SK-N-SH (cell line): ENCODE measurements around the gene MYH7B. TPM values are rescaled to one million over a fixed set of nuclear protein-coding genes. Genes with fewer than 3 reads are reported as not detected.

Experiments
- CTCF ChIA-PET: fragments of 300-600, 350-600 bp; formaldehyde crosslinking; extraction: SDS; loops from one replicate; lab custom pipeline; 2021; lab: Yijun Ruan, JAX
- POLR2A ChIA-PET: fragments of 350-600 bp; sonication (Branson Sonifier 250); formaldehyde crosslinking; extraction: SDS; loops from one replicate; lab custom pipeline; 2020; ENCODE audit warnings: antibody characterized with exemption, inconsistent platforms; lab: Yijun Ruan, JAX
- DNase-seq: peaks from one replicate; pipeline ENCODE4 v3.0.0; 2012
- H2AFZ ChIP-seq: fragments of 200-600 bp; sonication (generic); 2 replicates; pipeline ENCODE4 v1.8.1; 2016; ENCODE audit warnings: antibody characterized with exemption, mild to moderate bottlenecking, low read depth
- H3F3A ChIP-seq: fragments of 200-600 bp; sonication (generic); replicated peaks from 2 replicates; pipeline ENCODE3; 2016; ENCODE audit warnings: antibody characterized with exemption, mild to moderate bottlenecking; ENCODE audit not compliant: insufficient read depth
- H3K27ac ChIP-seq, 2 experiments: fragments of 200-500 bp in 1 of 2; fragments of 200-600 bp in 1 of 2; sonication (Bioruptor generic) in 1 of 2; sonication (generic), shearing (Covaris generic) in 1 of 2; 2 replicates each; pipeline versions ENCODE4 v1.5.1 to v1.6.1; 2014 to 2016; ENCODE audit warnings: low read depth in 2 of 2, inconsistent platforms in 1 of 2, low read length in 1 of 2, mild to moderate bottlenecking in 1 of 2, mixed read lengths in 1 of 2
- H3K27me3 ChIP-seq: fragments of 200-600 bp; sonication (generic), shearing (Covaris generic); 2 replicates; pipeline ENCODE4 v1.6.1; 2016; ENCODE audit warnings: mixed run types; ENCODE audit not compliant: insufficient read depth
- H3K36me3 ChIP-seq, 2 experiments: fragments of 200-500 bp in 1 of 2; fragments of 200-600 bp in 1 of 2; sonication (Bioruptor generic) in 1 of 2; sonication (generic) in 1 of 2; replicated peaks in 1 of 2; 2 replicates each; pipeline versions ENCODE3 to v1.5.1; 2014 to 2016; ENCODE audit warnings: low read length in 1 of 2, mild to moderate bottlenecking in 1 of 2; ENCODE audit not compliant: insufficient read depth in 2 of 2, control insufficient read depth in 1 of 2
- H3K4me1 ChIP-seq, 2 experiments: fragments of 200-500 bp in 1 of 2; fragments of 200-600 bp in 1 of 2; sonication (Bioruptor generic) in 1 of 2; sonication (generic), shearing (Covaris generic) in 1 of 2; 2 replicates each; pipeline versions ENCODE4 v1.5.1 to v1.6.1; 2014 to 2016; ENCODE audit warnings: low read depth in 1 of 2, low read length in 1 of 2, mixed run types in 1 of 2; ENCODE audit not compliant: insufficient read depth in 2 of 2, control insufficient read depth in 1 of 2
- H3K4me2 ChIP-seq: fragments of 200-600 bp; sonication (generic), shearing (Covaris generic); 2 replicates; pipeline ENCODE4 v1.6.1; 2017; ENCODE audit warnings: mixed run types
- H3K4me3 ChIP-seq, 2 experiments: fragments of 200-500 bp in 1 of 2; fragments of 200-600 bp in 1 of 2; sonication (Bioruptor generic) in 1 of 2; sonication (generic), shearing (Covaris generic) in 1 of 2; 2 replicates each; pipeline versions ENCODE4 v1.5.1 to v1.8.1; 2014 to 2016; ENCODE audit warnings: low read depth in 2 of 2, inconsistent platforms in 1 of 2, low read length in 1 of 2, mild to moderate bottlenecking in 1 of 2, mixed read lengths in 1 of 2, moderate library complexity in 1 of 2
- H3K79me2 ChIP-seq: fragments of 200-600 bp; sonication (generic); 2 replicates; pipeline ENCODE4 v1.8.1; 2017; ENCODE audit warnings: mild to moderate bottlenecking; ENCODE audit not compliant: insufficient read depth
- H3K9ac ChIP-seq: fragments of 200-600 bp; sonication (generic); 2 replicates; pipeline ENCODE4 v1.6.1; 2017; ENCODE audit warnings: mixed run types
- H3K9me2 ChIP-seq: fragments of 200-600 bp; sonication (generic); 2 replicates; pipeline ENCODE4 v1.6.1; 2017; ENCODE audit warnings: mixed run types
- H3K9me3 ChIP-seq: fragments of 200-600 bp; sonication (generic); 2 replicates; pipeline ENCODE4 v1.6.1; 2017; ENCODE audit warnings: mixed run types, mild to moderate bottlenecking, moderate library complexity
- H4K20me1 ChIP-seq: fragments of 200-600 bp; sonication (generic); 2 replicates; pipeline ENCODE4 v1.6.1; 2017; ENCODE audit warnings: mild to moderate bottlenecking, mixed run types; ENCODE audit not compliant: insufficient read depth
- ELF1 ChIP-seq: IDR thresholded peaks from 2 replicates; pipeline ENCODE4 v1.4.0; 2012
- EP300 ChIP-seq, 2 experiments: IDR thresholded peaks; 2 replicates each; pipeline versions ENCODE4 v1.4.0 to v1.6.1; 2012; ENCODE audit warnings: borderline replicate concordance in 1 of 2, low read depth in 1 of 2, low read length in 1 of 2
- FOXM1 ChIP-seq: IDR thresholded peaks from 2 replicates; pipeline ENCODE4 v1.4.0; 2012; ENCODE audit warnings: low read depth, mild to moderate bottlenecking
- GABPA ChIP-seq: IDR thresholded peaks from 2 replicates; pipeline ENCODE4 v1.4.0; 2012; ENCODE audit warnings: low read depth, mild to moderate bottlenecking
- JUND ChIP-seq: IDR thresholded peaks from 2 replicates; pipeline ENCODE4 v1.4.0; 2012
- NRF1 ChIP-seq: IDR thresholded peaks from 2 replicates; pipeline ENCODE4 v1.6.1; 2012; ENCODE audit warnings: low read depth, mild to moderate bottlenecking, low read length
- RCOR1 ChIP-seq: fragments of 150-350 bp; IDR thresholded peaks from 2 replicates; pipeline ENCODE4 v1.6.1; 2017; ENCODE audit warnings: antibody characterized with exemption, low read length
- SIN3A ChIP-seq: IDR thresholded peaks from 2 replicates; pipeline ENCODE4 v1.6.1; 2012; ENCODE audit warnings: low read depth, mild to moderate bottlenecking, low read length, moderate library complexity, borderline replicate concordance
- SMC3 ChIP-seq: IDR thresholded peaks from 2 replicates; pipeline ENCODE4 v1.6.1; 2012; ENCODE audit warnings: low read depth, low read length, improper control_type of control experiment
- WGBS: methylation state at CpG from one replicate; pipeline ENCODE4 v1.1.6; 2017; ENCODE audit warnings: low lambda C conversion rate; 5-methylcytosine and 5-hydroxymethylcytosine counted together
- polyA plus RNA-seq, 3 experiments: library from polyadenylated mRNA; depleted of rRNA; stranded (reverse); fragments of >200 nt; gene quantifications; 2 replicates each; pipeline ENCODE4 v1.2.3, GENCODE V29; 2012
- TF ChIP-seq, protein P1 (sequence below): fragments of 150-350 bp; IDR thresholded peaks from 2 replicates; pipeline ENCODE4 v1.6.1; 2016; ENCODE audit warnings: mild to moderate bottlenecking, low read depth, low read length
- TF ChIP-seq, protein P2 (sequence below): IDR thresholded peaks from 2 replicates; pipeline ENCODE4; 2012

The MYH7B gene
- polyA plus RNA-seq, 1 of the 3 experiments (the other 2 are of a cell fraction): 0.41 TPM

DNA sequence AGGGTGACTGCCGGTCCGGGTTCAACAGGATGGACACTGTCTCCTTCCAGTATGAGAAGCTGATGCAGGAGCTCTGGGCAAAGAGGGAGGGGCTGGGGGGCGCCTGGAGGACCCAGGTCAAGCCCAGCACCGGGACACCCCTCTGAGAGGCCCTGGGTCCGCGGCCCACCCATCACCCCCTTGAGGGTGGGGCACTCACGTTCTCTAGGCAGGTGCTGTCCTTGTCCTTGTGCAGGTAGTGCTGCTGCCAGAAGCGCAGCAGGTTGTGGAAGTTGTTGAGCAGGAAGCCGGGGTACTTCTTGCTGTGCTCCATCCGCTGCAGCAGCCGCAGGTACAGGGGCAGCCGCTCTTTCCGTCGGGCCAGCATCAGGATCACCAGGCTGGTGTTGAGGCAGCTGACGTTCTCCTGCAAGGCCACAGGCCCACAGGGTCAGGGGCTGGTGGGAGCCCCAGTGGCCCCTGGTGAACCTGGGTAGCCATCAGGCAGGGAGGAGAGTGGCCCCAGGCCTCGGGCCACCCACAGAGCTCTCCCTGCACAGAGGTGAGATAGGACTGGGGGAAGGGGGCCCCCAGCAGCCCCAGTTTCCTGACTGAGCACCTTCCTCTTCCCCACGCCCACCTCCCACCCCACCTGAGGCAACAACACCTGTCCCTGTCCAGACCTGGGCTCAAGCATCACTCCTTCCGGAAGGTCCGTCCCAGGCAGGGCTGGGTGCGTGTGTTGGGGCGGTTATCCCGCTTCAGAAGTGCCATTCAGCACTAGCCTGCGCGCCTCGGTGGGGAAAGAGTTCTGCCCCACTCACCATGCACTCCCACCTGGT lies 47.8 kb downstream of the MYH7B start (continued):
- TF ChIP-seq, protein P1, sequence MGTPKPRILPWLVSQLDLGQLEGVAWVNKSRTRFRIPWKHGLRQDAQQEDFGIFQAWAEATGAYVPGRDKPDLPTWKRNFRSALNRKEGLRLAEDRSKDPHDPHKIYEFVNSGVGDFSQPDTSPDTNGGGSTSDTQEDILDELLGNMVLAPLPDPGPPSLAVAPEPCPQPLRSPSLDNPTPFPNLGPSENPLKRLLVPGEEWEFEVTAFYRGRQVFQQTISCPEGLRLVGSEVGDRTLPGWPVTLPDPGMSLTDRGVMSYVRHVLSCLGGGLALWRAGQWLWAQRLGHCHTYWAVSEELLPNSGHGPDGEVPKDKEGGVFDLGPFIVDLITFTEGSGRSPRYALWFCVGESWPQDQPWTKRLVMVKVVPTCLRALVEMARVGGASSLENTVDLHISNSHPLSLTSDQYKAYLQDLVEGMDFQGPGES: no peak
- TF ChIP-seq RCOR1: no peak
- TF ChIP-seq, all 33 proteins: peak for 0

DNA sequence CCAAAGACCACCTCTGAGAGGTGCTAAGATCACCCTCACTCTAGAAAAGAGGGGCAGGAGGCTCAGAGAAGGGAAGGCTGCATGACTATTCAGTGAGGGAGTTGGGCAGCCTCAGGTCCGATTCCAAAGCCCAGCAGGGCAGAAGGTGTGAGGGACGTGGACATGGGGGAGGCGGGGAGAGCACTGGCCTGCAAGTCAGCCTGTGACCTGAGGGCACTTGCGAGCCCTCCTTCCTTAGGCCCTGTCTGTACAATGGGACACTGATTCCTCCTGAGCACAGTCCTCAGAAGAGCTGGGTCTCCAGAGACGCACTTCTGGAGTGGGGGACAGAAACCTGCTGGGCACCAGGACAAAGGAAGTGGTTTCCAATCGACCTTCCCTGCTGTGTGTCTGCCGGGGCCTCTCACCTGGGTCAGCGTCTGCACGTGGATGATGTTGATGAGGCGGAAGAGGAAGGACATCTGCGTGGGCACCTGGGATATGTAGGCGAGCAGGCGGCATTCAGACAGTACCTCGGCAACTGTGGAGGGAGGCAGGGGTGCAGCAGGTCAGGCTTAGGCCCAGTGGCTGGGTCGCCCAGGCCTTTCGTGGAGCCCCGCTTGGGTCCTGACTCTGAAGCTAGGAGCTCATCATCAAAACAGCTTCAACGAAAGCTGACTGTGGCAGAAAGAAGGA lies 48.5 kb downstream of the MYH7B start:
- Histone ChIP-seq H3K36me3 (peaks cover 39 to 98% of the 10 kb centered on the region in 2 experiments), H4K20me1 (no peaks in the 10 kb centered on the region)
- DNase-seq: no peak
- TF ChIP-seq ELF1 (no peak), NRF1 (no peak), GABPA (no peak), EP300 (IDR thresholded peaks at IDR 0.05; ENCODE audit: borderline replicate concordance in 1 of 2, low read depth in 1 of 2, low read length in 1 of 2) (no peak), RCOR1 (no peak), JUND (no peak), FOXM1 (no peak), SMC3 (no peak), SIN3A (no peak)
- TF ChIP-seq, protein P2, sequence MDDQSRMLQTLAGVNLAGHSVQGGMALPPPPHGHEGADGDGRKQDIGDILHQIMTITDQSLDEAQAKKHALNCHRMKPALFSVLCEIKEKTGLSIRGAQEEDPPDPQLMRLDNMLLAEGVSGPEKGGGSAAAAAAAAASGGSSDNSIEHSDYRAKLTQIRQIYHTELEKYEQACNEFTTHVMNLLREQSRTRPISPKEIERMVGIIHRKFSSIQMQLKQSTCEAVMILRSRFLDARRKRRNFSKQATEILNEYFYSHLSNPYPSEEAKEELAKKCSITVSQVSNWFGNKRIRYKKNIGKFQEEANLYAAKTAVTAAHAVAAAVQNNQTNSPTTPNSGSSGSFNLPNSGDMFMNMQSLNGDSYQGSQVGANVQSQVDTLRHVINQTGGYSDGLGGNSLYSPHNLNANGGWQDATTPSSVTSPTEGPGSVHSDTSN: no peak
- TF ChIP-seq, all 33 proteins: peak for 0
- H3K9me3 ChIP-seq: no peaks in the 10 kb centered on the region
- no peak overlapping the region for H3K9ac ChIP-seq
- H3K4me2 ChIP-seq: no peak overlapping the region
- CTCF ChIA-PET: no interaction called here
- H3K4me3 ChIP-seq: no peak overlapping the region
- WGBS: 98% methylated on average over 15 of the region's 18 CpGs
- no peaks in the 10 kb centered on the region for H3K27me3 ChIP-seq
- H2AFZ ChIP-seq: no peak overlapping the region
- H3K27ac ChIP-seq: no peak overlapping the region
- POLR2A ChIA-PET: no interaction called here
- no peaks in the 10 kb centered on the region; a peak in 1 of 4 replicates for H3K4me1 ChIP-seq
- H3K79me2 ChIP-seq: no peaks in the 10 kb centered on the region
- H3K9me2 ChIP-seq: no peaks in the 10 kb centered on the region
- no peaks in the 10 kb centered on the region for H3F3A ChIP-seq
